Kidney (tissue), 14 donors: ENCODE measurements around the gene ZNF423. TPM values are rescaled to one million over a fixed set of nuclear protein-coding genes. Genes with fewer than 3 reads are reported as not detected.

ENCODE experiments used
- DNase-seq, 5 donors: peaks; one replicate each; pipeline ENCODE4 v3.0.0-alpha.2; 2013 to 2020
- FAIRE-seq: peaks from 2 replicates; lab custom pipeline; 2012; peaks lifted over from hg19 to GRCh38; lab: Jason Lieb, UNC
- H3K27ac ChIP-seq, 2 donors: one replicate each; pipeline ENCODE4 v1.7.0; 2013; ENCODE audit warnings: low read depth in 2 of 2, low read length in 2 of 2, inconsistent platforms in 1 of 2
- H3K27me3 ChIP-seq: one replicate; pipeline ENCODE4 v1.7.1; 2013; ENCODE audit warnings: low read length, inconsistent platforms; ENCODE audit not compliant: control insufficient read depth, insufficient read depth
- H3K36me3 ChIP-seq, 3 donors: one replicate each; pipeline versions ENCODE4 v1.7.0 to v1.7.1; 2013; ENCODE audit warnings: low read length in 3 of 3, control low read depth in 1 of 3, inconsistent platforms in 1 of 3; ENCODE audit not compliant: insufficient read depth in 3 of 3, control insufficient read depth in 2 of 3
- H3K4me1 ChIP-seq, 3 donors: one replicate each; pipeline versions ENCODE4 v1.7.0 to v1.7.1; 2013; ENCODE audit warnings: low read length in 3 of 3, inconsistent platforms in 1 of 3, low read depth in 1 of 3; ENCODE audit not compliant: control insufficient read depth in 2 of 3, insufficient read depth in 2 of 3
- H3K4me3 ChIP-seq, 3 donors: one replicate each; pipeline versions ENCODE4 v1.7.0 to v1.8.1; 2013; ENCODE audit warnings: low read length in 3 of 3, control low read depth in 1 of 3, inconsistent platforms in 1 of 3
- H3K9ac ChIP-seq, 3 donors: one replicate each; pipeline versions ENCODE4 v1.7.0 to v1.7.1; 2013; ENCODE audit warnings: low read length in 3 of 3, control low read depth in 1 of 3, inconsistent platforms in 1 of 3
- H3K9me3 ChIP-seq, 3 donors: one replicate each; pipeline versions ENCODE4 v1.7.0 to v1.7.1; 2013; ENCODE audit warnings: low read length in 3 of 3, control low read depth in 1 of 3, inconsistent platforms in 1 of 3; ENCODE audit not compliant: control insufficient read depth in 2 of 3, insufficient read depth in 1 of 3
- CTCF ChIP-seq: IDR thresholded peaks from 3 replicates; pipeline ENCODE4 v1.5.1; 2012; ENCODE audit warnings: mild to moderate bottlenecking, moderate library complexity, borderline replicate concordance; ENCODE audit not compliant: insufficient read depth; ENCODE audit errors: extremely low read depth
- intact Hi-C: fragments of 100-400 bp; cut with DNase I; formaldehyde crosslinking; loops from one replicate; pipeline ENCODE4 v1.11.1; 2022
- polyA plus RNA-seq: library from polyadenylated mRNA; stranded (reverse); fragments of 350-450 nt; fragmentation: Illumina TruSeq; extraction: RNeasy Lipid Tissue Mini Kit (QIAGEN cat#74804); gene quantifications from one replicate; pipeline ENCODE4 v1.2.3, GENCODE V29; 2014; ENCODE audit warnings: low read depth, low replicate concordance; ENCODE audit not compliant: insufficient read depth
- total RNA-seq: library from RNA; stranded (reverse); fragmentation: NEBNext Ultra II Directional; extraction: Animal tissue kit (Norgen Biotek cat#: 25700); gene quantifications from one replicate; pipeline ENCODE4 v1.2.1, GENCODE V29; 2021
- donor health status: control.
- donor health status: control.
- donor health status: control.
- donor health status: control.
- donor health status: control.
- donor health status: DM: yes; HTN: yes; CAD: no.
- donor health status: Normal renal cell carcinoma (clear cell type).

ZNF423 gene
- total and polyA plus RNA-seq, 2 donors from 2014 or later, result 2.0 to 8.4 TPM

DNA sequence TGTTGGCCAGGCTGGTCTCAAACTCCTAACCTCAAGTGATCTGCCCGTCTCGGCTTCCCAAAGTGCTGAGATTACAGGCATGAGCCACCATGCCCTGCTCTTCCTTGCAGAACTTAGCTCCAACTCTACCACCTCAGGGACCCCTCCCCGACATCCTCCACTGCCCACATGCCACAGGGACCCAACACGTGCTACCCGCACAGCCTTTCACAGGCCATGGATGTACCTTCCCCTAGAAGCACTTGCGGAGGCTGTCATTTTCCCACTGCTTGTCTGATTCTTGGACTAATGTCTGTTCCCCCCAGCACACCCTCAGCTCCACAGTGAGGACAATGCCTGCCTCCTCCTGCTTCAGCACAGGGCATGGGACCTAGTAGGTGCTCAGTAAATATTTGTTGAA is 147.4 kb downstream of the ZNF423 start:
- Histone ChIP-seq H3K4me3 (no peak overlapping the region), H3K4me1 (no peaks in the 10 kb centered on the region), H3K27ac (no peak overlapping the region), H3K9me3 (no peaks in the 10 kb centered on the region), H3K27me3 (no peaks in the 10 kb centered on the region), H3K9ac (no peak overlapping the region), H3K36me3 (no peaks in the 10 kb centered on the region)
- TF ChIP-seq CTCF, result no peak
- FAIRE-seq (no peak), DNase-seq (peak in 1 of 5 donors; percentile 39)
- intact Hi-C loops, result no loop called here

GRCh38 chr16:49706620-49707355 is 149.1 kb downstream of the ZNF423 start:
- intact Hi-C loops, result no loop called here
- Histone ChIP-seq H3K27me3 (no peaks in the 10 kb centered on the region), H3K27ac (no peak overlapping the region), H3K36me3 (no peaks in the 10 kb centered on the region), H3K9me3 (no peaks in the 10 kb centered on the region), H3K4me3 (no peak overlapping the region), H3K9ac (no peak overlapping the region), H3K4me1 (no peaks in the 10 kb centered on the region)
- no peak for TF ChIP-seq CTCF
- FAIRE-seq, result no peak
- DNase-seq, result peak in 1 of 5 donors; percentile 16

DNA sequence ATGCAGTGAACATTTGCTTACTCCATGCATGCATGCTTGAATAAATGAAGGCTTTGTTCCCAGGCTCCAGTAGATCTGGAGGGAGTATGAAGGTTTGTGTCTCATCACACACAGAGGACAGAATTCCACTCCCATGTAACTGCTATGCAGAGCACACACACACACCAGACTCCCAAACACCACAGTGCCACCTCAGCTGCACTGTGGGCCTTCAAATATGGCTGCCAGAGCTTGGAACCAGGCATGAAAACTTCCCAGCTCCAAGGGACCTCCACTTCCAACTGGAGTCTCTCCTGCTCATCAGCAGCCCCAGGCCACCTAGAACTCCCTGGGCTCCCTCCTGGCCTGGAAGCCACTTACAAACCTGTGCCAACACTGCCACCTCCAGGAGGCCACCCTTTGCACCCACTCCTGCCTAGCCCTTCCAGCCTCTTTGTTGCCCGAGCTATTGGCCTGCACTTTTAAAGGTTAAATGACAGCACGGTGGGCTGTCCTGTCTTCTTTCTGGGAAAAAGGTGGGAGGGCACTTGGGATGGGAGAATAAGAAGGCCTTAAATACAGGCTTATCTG is 151.2 kb downstream of the ZNF423 start:
- peaks cover 0 to 10% (median 9%) of the 10 kb centered on the region in 3 donors for H3K4me1 ChIP-seq
- no peak for FAIRE-seq
- H3K4me3 ChIP-seq, result no peak overlapping the region
- TF ChIP-seq CTCF, result no peak
- no peak overlapping the region for H3K9ac ChIP-seq
- peak in 1 of 5 donors; percentile 28 for DNase-seq
- H3K27me3 ChIP-seq, result no peaks in the 10 kb centered on the region
- H3K27ac ChIP-seq, result no peak overlapping the region
- no peaks in the 10 kb centered on the region for H3K36me3 ChIP-seq
- intact Hi-C loops, result no loop called here
- no peaks in the 10 kb centered on the region for H3K9me3 ChIP-seq
